ENCODE data around the gene PTPRU.
"Not testable (repeated sequence)": the region's sequence is repeated elsewhere in the genome, so short reads cannot be mapped to it uniquely, and the experiment has no call there.

PTPRU gene

DNA sequence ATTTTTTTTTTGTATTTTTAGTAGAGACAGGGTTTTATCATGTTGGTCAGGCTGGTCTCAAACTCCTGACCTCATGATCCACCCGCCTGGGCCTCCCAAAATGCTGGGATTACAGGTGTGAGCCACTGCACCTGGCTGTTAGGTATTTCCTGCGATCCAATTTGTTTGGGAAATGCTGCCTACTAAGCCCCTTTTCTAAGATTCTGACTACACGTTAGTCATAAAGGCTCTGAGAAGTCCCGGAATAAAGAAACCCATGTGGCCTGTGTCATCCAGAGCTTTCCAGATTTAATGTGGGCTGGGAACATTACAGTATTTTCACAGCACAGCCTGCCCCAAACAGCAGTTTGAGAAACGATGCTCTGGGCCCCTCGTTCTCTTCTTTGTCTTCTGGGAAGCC, 14.1 kb upstream of the PTPRU start:
- not testable (repeated sequence) for DNase-seq

DNA sequence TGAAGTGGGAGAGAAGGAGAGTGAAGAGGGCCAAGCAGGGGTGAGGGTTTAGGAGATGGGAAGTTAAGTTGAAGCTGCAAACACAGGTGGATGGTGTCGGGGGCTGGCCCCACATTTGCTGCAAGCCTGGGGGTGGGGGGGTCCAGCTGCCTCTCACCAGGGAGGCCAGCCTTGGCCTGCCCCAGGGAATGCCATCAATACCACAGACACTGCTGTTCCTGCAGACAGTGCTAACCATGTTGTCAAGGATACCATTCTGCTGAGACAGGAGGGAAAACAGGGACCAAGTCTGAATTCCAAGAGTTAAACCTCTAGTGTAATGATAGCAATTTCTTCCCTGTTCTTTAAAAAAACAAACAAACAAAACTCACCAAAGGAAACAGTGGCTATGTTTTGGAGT, 13.6 kb upstream of the PTPRU start:
- no peak for DNase-seq

DNA sequence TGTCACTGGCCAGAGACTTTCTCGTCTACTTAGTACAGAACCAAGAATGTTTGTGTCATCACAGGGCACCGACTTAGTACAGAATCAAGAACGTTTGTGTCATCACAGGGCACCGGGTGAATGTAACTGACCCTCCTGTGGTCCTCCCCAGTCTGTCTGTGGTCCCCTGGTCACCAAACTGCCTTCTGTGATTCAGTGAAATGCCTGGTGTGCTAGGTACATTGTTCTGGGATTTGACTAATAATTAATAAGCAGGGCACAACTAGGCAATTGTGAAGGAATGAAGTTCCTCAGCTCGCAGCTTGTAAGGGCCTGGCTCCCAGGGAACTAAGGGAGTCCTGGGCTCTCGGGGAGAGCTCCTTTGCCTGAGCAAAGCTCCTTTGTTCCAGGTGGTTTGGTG, 12.8 kb upstream of the PTPRU start:
- DNase-seq: no peak

DNA sequence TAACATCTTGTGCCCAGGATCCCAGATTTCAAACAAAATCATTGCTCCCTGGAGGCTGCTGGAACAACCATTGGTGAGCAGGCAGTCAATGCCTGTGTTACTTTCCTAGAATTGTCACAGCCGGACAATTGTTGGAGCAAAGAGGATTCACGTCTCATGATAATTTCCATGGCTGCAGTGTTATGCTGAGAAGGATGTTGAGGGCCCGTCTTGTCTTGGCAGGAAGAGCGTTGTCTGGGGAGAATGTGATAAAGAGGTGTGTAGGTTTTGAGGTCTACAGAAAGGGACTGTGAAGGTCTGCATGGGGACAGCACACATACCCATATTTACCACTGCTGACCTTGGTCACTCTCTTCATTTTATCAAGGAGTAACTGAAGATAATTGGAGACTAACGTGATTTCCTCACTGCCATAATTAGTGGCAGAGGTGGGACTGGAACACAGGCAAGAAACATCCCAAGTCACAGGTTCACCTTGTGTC, 11.9 kb upstream of the PTPRU start:
- DNase-seq: no peak

DNA sequence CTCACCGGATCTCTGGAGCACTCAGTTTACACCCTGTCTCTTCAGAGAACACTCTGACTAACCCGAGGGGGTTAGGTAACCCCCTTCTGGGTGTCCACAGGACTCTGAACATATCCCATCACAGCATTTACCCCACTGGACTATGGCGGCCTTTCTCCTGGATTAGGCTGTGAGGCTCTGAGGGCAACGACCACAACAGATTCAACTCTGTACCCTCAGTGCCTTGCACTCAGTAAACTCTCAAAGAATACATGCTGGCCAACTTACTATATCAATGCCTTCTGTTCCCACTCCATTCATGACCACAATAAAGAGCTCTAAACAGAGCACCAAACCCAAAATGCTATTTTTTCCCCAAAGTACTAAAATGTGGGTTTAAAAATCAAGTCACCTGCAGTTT, 11.0 kb upstream of the PTPRU start:
- peak; percentile 71 for DNase-seq

DNA sequence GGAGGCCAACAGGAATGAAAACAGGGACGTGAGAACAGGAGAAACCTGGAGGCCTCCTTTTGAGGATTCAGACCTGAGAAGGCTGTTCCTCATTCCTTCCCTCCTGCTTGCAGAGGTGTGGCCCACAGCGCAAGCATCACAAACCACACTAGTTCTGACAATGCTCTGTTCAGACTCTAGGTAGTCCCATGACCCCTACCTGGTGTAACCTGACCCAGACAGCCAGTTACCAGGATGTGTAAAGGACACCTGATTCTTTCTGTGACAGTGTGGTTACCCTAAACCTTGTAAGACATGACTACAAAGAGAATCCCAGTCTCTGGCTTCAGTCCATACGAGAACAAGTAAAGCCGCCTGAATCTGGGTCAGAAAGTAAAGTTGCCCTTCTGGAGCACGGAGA, 8.8 kb upstream of the PTPRU start:
- DNase-seq: no peak

DNA sequence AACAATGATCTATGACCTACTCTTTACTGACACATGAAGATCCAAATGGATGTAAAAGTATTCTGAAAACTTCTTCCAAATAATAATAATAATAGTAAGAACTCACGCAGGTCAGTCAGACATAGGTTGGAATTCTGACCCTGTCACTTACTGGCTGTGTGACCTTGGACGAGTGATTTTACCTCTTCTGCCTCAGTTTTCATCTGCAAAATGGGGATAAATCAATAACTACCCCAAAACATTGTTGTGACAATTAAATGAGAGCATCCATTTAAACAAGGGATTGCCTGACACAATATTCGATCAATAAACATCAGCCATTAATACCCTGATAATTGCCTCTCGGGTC, 6.1 kb upstream of the PTPRU start:
- DNase-seq: no peak

DNA sequence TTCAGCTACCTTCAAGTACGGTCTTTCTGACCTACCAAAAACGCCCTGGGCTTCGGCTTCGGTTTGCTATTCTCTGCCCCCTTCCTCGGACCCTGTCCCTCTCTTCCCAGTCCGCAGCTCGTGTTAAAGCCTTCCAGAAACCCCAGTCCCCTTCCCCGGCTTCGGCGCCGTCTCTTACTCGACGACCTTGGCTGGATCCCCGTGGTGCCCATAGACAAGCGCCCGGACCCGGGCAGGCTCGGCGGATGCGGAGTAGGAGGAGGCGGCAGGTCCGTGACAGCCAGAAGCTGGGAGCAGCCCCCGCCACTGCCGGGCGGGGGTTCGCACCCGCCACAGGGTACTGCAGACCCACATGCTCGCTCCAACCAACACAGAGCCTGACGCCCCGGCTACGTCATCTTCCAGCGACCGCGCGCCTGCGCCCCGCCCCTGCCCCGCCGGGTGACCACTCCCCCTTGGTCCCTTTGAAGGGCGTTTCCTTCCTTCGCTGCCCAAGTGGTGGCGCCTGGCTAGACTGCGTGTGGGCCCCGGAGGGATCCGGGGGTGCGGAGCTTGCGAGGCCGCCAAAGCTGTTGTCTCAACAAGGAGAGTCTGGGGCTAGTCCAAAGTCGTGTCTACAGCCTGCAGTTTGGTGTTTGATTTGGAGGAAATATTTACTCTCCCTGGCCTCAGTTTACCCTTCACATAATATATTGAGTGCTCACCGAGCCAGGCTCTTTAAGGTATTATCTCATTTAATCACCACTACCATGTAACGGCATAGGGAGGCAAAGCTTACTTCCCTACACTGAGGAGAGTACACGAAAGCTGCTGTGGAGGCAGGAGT, 5.6 kb upstream of the PTPRU start, which contains the start of gene MECR:
Gene MECR (minus strand): TSS at position 382 of the 826 bp plus-strand sequence. CDS start 28 bp downstream, at position 354.
- DNase-seq: peak; percentile 96

DNA sequence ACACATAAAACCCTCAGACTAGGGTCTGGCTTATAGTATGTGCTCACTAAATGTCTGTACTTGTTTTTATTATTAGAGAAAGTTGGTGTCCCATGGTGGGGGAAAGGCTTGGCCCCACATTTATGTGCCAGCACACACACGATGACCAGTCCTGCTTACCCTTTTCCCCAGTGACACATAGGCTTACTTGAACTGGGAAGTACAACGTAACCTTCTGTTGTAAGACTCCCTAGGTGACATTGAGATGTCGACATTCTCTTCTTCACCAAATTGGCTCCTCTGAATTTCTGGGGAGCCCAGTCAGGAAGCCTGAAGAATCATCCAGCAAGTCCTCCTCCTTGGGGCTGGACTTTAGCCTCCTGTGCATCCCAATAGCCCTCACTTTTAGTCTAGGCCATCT, 3.9 kb upstream of the PTPRU start:
- no peak for DNase-seq

DNA sequence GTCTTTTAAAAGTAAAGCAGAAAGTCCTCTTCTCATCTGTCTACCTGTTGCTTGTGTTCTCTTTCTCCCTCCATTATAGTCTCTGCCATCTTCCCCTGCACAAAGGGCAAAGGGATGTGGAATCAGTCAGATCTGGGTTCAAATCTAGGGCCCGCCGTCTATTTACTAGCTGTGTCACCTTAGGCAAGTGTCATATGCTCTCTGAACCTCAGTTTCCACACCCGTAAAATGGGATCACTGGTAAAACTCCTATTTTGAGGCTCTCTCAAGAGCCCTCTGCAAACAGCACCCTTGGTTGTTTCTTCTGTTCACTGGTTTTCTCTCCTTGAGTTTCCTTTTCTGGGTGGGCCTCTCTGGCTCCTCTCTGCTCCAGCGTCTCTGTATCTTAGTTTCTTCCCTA, 2.6 kb upstream of the PTPRU start:
- no peak for DNase-seq

DNA sequence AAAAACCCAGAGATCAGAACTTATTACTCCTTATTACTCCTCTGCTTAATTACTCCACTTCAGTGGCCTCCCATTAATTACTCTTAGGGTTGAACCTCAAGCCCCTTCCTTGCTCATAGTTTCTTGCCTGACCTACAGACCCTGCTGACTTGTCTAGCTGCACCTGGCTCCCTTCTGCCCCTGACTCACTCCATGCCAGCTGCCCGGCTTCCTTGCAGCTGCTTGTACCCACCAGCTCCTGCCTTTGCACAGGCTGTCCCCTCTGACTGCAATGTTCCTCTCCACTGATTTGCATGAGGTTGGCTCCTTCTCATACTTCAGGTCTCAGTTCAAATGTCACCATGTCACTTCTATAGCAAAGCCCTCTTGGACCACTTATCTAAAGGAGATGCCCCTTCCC, 1.9 kb upstream of the PTPRU start:
- no peak for DNase-seq

DNA sequence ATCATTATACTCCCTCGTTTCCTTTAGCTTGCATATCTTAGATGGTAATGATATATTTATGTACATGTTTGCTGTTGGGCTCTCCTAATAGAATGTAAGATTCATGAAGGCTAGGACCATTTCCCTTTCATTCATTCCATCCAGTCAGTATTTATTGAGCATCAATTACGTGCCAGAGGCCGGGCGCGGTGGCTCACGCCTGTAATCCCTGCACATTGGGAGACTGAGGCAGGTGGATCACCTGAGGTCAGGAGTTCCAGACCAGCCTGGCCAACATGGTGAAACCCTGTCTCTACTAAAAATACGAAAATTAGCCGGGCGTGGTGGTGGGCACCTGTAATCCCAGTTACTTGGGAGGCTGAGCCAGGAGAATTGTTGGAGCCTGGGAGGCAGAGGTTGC, 1.4 kb upstream of the PTPRU start:
- DNase-seq: not testable (repeated sequence)

DNA sequence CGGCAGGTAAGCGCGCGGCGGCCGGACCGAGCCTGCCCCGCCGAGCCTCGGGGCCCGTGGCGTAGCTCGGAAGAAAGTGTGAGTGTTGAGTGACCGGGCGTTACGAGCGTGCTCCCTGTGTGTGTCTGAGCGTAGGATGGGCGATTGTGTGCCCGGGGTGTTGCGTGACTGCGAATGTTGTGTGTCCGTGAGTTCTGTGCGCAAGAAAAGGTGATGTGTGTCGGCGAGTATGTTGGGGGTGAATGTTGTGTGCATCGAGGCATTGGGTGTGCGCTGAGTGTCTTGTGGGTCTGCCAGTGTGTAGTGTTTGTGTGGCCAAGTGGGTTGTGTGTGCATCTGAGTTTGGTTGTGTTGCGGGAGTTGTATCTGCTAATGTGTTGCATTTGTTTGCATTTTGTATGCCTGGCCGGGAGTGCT, 398 bp downstream of the PTPRU start:
- DNase-seq: peak; percentile 54

DNA sequence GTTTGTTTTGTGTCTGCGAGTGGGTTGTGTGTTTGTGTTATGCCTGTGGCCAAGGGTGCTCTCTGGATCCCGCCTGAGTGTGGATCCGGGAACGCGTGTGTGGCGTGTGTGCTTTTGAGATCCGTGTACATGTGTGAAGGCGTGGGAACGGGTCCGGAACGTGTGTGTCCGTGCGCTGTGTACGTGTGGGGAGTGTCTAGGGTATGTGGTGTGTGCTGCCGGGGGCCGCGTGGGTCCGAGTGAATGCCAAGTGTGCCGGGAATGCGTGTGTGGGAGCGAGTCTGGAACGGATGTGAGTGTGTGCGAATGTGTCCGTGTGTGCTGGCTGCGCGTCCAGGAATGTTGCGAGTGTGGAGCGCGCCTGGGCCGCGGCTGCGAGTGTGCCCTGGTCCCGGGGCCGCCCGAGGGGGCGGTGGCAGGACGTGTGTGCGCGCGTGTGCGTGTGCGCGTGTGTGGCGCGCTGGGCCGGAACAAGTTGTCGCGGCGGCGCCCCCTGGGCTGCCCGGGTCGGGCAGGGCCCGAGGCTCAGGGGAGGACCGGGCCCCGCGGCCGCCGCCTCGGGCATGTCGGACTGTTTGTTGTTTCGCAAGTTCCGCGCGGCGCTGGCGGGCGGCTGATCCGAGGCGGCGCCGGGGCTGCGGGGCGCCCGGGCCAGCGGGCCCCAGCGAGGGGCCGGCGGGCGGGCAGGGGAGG, 953 bp downstream of the PTPRU start:
- DNase-seq: peak; percentile 66

DNA sequence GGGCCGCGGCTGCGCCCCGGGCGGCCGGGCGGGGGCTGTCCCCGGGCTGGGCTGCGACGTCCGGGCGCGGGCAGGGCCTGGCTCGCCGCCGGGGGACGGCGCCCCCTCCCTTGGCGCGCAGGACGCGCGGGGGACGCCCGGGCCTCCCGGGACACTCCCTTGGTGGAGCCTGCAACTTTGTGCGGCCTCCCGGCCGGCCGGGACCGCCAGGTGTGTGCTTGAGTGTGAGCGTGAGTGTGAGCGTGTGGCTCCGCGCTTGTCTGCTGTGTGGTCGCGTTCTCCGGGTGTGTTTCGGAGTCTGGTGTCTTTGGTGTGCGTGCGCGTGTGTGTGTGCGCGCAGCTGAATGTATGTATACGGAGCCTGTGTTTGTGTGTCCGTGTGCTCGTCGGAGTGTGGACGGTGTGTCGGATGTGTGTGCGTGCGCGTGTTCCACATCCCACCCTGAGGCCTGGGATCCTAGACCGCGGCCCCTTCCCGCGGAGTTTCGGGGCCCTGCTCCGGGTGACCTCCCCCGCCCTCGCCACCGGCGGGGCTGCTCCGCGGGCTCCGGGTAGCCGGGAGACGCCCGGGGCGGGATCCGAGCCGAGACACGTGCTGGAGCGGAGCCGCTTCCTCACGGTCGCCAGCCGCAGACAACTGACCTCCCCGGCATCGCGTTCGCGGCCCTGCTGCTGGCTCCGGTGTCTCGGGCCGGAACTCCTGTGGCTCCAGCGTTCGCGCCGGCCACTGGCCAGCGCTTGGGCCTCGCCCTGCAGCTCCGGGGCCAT, 1.7 kb downstream of the PTPRU start:
- DNase-seq: peak; percentile 70

DNA sequence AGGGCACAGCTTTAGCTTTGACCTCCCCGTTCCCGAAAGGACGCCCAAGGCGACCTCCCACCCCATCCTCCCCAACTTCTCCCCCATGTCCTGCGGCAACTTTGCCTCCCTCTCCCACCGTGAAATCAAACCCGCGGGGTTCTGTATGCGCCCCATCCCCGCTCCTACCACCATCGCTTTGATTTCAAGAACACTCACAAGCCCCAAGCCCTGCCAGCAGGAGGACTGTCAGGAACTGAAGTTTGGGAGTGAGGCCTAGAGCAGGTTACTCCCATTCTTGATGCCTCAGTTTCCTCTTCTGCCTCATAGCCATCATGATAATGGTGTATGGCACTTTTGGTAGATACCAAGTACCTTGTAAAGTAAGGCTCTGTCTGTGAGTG, 2.3 kb downstream of the PTPRU start:
- DNase-seq: peak; percentile 54

DNA sequence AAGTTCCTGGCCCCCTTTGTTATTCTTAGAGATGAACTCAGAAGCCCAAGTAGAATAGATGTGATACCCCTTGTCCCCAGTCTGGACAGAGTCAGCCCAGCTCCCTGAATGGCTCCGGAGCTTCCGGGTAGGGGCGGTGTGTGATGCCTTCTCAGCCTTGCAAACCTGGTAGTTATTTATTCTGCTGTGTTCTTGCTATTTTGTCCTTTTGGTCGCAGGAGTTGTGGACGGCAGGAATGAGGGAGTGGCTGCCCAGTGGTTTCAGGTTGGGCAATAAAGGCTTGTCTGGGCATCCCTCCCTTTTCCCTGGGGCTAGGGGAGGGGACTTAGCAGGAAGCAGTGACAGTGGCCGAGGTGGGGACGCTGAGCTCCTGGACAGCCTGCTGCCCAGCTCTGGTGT, 2.8 kb downstream of the PTPRU start:
- DNase-seq: peak; percentile 53

DNA sequence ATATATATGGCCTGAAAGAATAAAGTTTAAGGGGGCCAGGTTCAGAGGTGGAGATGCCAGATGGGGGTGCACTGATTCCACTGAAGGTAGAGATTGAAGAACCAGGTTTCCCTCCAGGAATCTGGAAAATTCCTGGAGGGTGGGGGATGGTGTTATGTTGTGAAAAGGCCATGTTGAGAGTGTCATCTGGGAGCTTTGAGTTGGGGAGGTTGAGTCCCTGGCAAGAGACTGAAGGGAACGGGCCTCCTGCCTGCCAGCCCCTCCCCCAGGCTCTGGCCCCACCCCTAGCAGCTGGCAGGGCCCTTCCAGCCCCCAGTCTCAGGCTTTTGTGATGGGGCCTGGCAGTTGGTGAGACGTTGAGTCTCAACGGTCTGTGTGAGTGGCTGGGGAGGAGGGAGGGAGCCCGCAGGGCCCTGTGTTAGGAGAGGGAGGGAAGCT, 4.1 kb downstream of the PTPRU start:
- peak; percentile 96 for DNase-seq

DNA sequence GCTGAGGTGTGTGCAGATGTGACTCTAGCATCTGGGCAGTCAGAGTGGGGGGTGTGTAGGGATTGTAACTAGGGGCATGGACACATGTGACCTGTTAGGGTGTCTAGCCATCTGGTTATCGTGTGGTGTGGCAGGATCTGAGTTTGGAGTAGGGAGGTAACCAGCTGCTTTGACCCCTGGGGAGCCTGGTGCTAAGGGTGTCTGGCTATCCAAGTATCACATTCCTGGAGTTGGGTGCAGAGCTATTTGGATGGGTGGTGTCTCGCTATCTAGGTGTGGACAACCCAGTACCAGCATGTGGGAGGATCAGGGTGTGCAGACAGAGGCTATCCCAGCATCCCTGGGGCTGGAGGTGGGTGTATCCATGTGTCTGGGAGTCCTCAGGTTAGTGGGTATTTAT, 4.7 kb downstream of the PTPRU start:
- peak; percentile 91 for DNase-seq

DNA sequence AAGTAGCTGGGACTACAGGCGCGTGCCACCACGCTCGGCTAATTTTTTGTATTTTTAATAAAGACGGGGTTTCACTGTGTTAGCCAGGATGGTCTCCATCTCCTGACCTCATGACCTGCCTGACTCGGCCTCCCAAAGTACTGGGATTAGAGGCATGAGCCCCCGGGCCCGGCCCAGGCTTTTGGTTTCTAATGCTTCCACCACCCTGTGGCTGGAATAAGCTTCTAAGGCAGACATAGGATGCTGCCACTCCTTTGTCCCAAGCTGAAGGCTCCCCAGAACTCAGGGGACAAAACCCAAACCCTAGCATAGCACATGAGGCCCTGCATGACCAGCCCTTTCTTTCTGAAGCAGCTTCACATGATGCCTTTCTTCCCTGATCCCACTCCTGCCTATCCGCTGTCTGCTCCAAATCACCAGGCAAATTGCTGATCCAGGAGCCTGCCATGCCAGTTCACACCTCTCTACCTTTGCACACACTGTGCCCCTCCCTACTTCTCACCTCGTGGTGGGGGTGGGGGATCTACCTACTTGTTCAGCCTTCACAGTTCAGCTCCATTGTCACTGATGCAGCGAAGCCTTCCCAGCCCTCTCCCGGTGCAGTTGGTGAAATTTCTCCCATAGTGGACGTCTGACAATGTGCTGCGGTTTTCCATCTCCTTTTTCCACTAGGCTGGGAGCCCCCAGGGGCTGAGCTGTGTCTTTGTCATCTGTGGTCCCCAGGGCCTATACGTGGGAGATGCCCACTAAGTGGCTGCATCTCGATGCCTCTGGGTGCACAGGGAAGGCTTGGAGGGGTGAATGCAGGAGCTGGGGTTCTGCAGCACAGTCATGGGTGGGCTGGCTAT, 6.9 kb downstream of the PTPRU start:
- no peak for DNase-seq

DNA sequence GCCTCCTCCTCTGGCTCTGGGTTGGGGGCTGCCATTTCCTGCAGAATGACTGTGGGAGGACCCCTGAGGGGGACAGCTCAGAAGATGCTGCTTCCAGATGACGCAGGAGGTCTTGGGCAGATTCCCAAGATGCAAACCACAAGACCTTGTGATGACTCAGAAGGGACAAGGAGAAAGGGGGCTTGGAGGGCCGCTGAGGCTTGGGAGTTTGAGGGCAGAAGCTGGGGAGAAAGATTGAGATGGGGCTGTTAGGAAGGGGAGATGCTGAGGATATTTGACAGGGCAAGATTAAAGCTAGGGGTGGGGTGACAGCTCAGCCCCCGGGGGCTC, 7.5 kb downstream of the PTPRU start:
- no peak for DNase-seq

DNA sequence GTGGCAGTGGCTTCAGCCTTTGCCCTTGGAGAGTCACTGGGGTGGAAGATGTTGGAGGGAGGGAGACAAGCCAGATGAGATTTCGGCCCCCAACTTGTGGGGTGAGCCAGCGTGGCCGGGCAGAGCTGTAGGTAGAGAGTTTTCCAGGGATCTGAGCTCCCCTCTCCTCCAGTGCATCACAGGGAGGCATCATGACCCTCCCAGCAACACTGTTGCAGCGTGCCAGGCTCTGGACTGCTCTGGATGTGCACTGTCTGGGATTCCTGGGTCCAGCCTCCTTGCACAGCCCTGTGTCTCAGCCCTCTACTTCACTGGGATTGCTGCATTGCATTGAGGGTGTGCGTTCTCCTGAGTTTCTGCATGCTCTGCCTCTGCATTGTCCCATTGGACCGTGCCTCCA, 8.9 kb downstream of the PTPRU start:
- no peak for DNase-seq

DNA sequence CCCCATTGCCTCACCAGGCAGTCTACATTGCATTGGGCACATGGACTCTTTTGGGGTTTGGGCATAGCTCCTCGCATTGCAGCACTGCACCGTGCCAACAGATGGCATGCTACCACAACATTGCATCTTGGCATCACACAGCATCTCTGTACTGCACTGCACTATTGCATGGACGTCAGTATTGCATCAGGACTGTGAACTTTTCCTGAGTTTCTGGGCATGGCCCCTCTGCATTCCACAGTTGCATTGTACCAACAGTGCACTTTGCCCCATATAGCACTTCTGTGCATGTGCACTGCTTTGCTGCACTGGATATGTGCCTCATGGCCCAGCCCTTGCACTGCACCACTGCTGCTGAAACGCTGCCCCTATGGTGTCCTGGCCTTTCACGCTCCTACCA, 9.6 kb downstream of the PTPRU start:
- DNase-seq: no peak
